ENCODE measurements around the gene HABP2.

Gene HABP2

DNA sequence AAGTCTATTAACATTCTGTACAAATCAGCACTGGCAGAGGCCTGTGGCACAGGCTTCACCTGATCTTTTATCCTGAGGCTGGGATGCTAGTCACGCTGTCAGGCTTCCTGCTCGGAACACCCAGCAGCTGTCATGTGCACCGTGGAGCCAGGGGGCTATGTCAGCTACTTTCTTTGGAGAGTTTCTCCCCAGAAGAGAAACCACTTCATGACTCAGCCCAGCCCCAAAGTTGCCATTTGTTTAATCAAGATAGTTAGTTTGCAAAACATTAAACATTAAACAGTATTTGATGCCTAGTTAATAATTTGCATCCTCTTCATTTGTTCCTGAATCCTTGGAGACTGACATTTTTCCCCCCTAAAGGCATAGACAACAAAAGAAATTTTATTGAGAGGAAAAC is at the start of gene HABP2:
Gene HABP2 (plus strand): TSS at position 353 of the 400 bp plus-strand sequence. CDS start 69 bp downstream, outside the sequence.
- in situ Hi-C loops (cut with MboI; ENCODE audit: low sequenced_read_pairs) = no loop called here

DNA sequence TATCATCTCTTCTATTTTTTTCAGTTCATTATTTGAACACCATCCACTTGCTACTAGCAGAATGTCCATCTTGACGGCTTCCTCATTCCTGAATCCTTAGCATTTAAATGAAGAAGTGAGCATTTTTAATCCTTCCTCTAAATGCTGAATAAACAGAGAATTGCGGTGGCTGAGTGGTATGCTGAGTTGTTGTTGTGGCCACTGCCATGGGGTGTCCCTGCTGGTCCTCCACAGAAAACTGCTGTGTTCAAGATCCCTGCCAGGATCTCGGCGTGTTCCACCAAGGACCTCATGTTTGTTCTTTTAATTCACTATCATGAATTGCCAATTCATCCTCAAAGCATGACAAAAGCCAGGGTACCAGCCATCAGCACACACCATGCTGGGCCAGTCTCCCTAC is 48.9 kb upstream of the HABP2 start:
- in situ Hi-C loops (cut with MboI; ENCODE audit: low sequenced_read_pairs) = no loop called here

DNA sequence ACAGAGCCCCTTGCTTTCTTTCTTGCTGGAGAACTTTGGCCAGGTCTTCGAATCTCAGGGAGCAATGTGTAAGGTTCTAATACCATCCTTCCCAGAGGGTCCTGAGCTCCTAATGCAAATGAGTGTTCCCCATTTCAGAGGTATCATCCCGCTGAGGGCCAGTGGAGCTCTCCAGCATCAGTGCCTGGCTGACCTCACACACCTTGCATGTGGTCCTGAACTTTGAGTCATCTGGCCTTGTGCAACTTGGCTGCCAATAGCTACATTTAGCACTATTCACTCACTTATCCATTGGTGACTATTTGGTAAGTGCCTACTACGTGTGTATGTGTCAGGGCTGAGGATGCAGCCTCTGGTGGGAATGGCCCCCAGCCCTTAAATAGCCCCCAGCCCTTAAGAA is 48.4 kb upstream of the HABP2 start:
- in situ Hi-C loops (cut with MboI; ENCODE audit: low sequenced_read_pairs) = no loop called here

DNA sequence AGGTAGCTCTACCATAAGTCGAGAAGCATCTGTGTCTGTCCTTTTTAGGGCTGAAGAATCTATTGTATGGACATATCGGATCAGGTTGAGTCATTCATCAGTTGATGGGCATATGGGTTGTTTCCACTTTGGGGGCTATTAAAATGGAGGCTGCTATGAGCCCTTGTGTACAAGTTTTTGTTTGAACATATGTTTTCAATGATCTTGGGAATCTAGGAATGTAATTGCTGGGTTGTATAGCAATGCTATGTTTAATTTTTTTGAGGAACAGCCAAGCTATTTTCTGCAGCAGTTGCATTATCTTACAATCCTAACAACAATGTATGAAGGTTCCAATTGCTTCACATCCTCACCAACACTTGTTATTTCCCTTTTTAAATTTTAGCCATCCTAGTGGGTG is 46.4 kb upstream of the HABP2 start:
- in situ Hi-C loops (cut with MboI; ENCODE audit: low sequenced_read_pairs) = no loop called here

DNA sequence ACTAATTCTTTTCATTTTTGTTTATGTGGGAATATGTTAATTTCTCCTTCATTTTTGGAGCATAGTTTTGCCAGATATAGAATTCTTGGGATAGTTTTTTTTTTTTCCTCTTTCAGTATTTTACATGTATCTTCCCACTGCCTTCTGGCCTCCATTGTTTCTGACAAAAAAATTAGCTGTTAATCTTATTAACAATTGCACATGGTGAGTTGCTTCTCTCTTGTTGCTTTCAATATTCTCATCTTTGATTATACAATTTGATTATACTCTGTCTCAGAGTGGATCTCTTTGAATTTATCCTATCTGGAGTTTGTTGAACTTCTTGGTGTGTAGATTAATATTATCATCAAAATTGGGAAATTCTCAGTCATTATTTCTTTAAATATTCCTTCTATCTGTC is 41.4 kb upstream of the HABP2 start:
- in situ Hi-C loops (cut with MboI; ENCODE audit: low sequenced_read_pairs) = no loop called here

DNA sequence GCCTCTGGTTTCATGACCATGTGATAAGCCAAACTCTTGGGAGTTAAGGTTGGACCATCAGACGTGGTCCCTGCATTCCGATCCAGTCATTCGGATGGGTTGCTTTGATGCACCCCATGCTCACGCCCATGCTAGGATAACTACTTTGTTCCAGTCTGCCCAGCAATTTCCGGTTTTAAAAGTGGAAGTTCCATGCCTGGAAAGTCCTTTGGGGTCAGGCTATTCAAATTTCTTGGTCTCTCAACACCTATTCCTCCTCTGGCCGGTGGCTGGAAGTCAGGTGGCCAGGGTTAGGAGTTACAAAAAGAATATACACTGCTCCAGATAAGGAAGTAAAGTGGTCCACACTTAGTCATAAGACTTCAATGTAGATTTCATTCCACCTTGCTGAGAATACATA is 37.7 kb upstream of the HABP2 start:
- in situ Hi-C loops (cut with MboI; ENCODE audit: low sequenced_read_pairs) = no loop called here

DNA sequence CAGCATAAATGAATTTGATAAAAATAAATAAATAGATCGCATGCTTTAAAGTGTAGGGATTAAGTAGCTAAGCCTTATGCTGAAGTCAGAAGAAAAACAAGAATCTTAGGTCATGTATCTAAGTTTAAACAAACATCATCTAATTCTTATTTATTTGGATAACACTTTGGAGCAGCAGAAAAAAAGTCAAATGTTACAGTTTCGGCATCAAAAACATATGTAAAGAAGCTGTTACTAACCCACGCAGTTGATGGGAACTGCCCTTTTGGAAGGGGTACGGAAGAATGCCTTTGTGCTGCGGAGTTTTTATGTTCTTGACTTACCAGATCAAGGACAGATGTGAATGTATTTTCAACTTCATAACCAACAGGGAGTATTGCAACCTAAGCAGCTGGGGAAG is 37.3 kb upstream of the HABP2 start:
- in situ Hi-C loops (cut with MboI; ENCODE audit: low sequenced_read_pairs) = no loop called here

DNA sequence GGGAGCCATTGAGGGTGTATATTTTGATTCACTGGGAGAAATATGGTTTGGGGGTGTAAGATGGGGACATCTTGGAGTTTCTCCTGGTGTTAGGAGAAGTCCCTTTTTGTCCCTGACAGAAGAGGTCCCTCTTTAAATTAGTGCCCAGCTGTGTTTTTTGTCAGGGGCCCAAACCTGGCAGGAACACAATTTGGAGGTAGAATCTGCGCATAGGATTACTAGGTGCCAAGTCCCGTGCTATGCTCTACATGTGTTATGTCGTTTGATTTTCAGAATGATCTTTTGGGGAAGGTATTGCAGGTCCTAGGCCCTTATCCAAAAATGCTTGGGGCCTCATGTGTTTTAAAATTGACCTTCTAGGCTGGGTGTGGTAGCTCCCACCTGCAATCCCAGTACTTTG is 36.8 kb upstream of the HABP2 start:
- in situ Hi-C loops (cut with MboI; ENCODE audit: low sequenced_read_pairs) = no loop called here

DNA sequence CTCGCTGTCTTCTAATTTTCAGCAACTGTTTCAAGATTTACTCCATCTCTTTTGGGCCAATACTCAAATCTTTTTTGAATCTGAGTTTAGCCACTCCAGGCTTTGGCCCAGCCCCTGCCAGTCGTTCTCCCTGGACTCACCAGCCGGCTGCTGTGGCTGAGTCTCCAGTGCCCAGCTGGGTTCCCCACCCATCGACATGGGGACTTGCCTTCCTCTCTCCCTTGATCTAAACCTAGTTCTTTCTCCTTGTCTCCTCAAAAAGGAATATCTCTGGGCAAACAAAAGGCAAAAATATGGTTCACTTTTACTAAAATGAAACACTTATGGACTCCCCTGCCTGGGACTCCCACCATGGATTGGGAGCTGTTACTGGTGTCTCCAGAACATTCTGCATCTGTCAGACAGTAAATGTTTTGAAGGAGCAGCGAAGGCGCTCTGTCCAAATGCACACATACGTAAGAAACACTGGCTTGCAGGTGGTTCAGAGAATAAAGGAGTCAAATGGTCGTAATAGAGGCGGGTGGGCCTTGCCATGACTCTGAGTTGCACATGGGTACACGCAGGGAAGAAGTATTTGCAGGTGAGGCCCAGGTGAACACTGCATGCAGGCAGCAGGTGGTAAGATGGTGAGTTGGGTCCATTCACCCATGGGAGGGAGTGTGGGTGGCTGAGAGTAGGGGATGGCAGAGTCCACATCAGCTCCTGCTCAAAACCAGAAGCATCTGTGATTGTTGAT is 35.5 kb upstream of the HABP2 start:
- in situ Hi-C loops (cut with MboI; ENCODE audit: low sequenced_read_pairs) = no loop called here

DNA sequence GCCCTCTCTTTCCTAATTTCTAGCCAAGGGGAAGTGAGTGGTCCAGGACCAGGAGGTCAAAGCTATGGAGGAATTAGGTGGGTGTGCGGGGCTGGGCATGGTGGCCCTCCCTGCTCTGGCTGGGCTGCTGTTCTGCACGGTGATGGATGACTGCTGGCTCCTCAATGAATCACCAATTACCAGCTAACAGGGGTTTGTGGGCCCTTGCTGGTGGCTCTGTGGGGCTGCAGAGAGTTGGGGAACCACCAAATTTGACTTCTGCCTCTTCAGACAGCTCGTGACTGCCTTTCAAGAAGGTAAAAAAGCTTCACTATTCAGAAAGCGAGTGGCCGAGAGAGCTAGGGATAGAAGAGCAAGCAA is 35.0 kb upstream of the HABP2 start:
- in situ Hi-C loops (cut with MboI; ENCODE audit: low sequenced_read_pairs) = no loop called here

DNA sequence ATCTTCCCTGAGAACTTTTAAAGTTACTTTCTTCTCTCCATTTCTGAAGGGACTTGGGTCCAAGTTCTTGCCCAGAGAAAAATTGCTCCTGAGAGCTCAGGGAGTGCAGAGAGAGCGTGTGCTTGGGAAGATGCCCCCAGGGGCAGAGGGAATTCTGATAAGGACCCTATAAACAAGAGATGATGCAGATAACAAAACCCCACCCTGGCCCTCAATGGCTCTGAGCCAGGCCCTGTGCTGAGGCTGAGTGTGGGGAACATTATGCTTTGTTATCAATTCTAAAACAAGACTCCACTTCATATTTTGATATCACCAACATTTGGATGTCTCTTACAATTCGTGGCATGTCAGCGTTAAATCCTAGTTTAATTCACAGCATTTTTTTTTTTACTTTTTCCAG is 34.4 kb upstream of the HABP2 start:
- in situ Hi-C loops (cut with MboI; ENCODE audit: low sequenced_read_pairs) = no loop called here

DNA sequence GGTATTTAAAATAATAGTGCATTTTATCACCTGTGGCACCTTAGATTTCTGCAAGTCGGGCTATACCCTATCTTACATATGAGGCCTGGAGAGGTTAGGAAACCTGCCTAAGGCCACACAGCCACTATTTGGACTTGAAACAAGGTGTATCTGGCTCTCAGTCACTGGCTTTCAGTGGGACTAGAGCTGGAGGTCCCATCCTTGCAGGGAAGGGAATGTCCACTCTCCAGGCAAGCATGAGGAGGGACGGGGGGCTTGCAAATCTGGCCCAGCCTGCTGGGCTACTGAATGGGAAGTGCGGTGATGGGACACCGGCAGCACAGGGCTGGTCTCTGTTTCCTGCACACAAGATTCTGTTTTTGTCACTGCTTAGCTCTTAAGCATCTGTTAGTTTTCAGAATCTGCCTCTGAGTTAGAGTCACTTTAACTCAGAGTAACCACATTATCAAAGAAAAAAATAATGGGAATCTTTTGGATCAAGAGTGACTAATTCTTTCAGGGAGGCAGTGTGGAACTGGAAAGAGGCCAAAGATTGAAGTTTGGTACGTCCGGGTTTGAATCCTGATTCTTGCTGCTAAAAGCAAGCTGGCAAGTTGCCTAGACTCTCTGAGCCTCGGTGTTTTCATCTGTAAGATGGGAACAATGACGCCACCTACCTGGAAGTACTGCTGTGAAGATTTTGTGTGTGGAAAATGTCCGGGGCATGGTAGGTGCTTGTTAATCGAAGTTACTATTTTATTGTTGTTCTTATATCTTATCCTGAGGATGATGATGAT is 33.8 kb upstream of the HABP2 start:
- in situ Hi-C loops (cut with MboI; ENCODE audit: low sequenced_read_pairs) = no loop called here

DNA sequence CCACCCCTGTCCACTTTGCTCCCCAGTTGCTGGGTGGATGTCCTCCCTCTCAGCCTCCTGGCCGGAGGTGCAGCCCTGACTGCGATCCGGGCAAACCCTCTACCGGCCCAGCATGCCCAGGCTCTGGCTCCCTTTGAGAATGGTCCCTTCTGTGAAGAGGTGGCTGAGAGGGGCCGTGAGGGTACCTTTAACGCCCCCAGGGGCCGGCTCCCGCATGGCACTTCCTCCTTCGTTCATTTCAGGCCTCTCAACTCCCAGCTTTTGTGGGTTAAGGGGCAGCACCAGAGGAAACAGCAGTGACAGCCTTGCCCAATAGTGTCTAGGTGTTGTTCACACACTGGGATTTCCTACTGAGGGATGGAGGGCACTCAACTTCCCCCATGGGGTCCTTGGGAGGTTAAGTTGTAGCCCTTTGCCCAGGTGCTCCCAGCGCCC is 33.2 kb upstream of the HABP2 start:
- in situ Hi-C loops (cut with MboI; ENCODE audit: low sequenced_read_pairs) = no loop called here

DNA sequence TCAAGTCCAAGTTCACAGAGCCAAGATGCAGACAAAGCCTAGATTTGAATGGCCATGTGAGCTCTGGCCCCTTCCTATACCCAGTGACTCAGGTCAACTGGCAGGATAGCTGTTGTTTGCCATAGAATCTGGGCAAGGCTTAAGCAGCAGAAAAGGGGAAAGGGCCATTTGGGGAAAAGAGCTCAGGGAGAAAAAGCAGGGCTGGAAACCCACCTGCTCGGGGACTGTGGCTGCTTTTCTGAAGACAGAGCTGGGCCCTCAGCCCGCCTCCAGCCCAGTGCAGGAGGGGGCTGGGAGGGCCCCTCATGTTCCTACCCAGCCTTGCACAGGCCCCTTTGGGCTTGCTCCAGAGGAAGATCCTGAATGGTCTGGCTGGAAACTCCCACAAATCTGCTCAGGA is 32.6 kb upstream of the HABP2 start:
- in situ Hi-C loops (cut with MboI; ENCODE audit: low sequenced_read_pairs) = no loop called here

DNA sequence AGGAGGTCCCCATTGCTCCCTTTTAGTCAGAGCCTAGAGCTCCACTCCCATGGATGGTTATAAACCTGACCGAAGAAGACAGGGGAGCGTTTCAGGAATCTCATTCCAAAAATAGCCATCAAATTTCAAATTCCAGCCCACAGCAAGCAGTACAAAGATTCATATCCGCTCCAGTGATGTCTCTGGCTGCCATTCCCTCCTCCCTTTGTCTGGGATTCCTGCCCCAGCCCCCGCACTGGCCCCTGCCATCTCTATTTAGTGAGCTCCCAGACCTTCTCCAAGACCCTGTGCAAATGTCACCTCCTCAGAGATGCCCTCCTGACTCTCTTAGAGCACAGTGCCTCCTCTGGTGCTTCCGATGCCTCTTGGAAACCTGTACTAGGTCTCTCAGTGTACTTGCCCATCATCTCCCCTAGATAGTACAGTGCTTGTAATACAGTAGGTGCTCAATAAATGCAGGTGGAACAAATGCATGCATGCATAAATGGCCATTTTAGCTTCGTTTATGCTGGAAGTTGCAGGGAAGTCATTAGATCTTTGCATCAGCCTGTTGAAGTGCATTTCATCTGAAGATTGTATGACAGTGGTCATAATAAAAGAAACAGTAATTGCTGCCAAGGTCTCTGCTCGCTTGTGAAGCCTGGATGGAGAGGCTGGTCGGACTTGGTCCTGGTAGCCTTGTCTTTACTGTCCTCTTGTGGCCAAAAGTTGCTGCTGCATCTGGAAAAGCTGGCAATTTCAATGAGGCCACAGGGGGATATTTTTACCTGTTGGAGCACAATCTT is 32.0 kb upstream of the HABP2 start:
- in situ Hi-C loops (cut with MboI; ENCODE audit: low sequenced_read_pairs) = no loop called here

DNA sequence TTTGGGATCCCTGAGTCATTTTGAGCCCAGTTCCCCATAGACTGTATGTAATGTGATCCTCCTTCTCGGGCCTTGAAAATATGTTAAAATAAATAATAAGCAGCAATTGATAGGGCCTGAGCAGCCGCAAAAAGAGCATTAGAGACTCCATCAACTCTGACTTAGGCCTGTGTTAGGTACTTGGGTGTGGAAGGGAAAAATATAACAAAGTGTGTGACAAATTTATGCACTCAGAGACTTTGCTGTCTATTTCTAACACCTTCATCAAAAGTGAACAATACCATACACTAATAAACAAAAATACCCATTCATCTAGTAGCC is 31.4 kb upstream of the HABP2 start:
- in situ Hi-C loops (cut with MboI; ENCODE audit: low sequenced_read_pairs) = no loop called here

DNA sequence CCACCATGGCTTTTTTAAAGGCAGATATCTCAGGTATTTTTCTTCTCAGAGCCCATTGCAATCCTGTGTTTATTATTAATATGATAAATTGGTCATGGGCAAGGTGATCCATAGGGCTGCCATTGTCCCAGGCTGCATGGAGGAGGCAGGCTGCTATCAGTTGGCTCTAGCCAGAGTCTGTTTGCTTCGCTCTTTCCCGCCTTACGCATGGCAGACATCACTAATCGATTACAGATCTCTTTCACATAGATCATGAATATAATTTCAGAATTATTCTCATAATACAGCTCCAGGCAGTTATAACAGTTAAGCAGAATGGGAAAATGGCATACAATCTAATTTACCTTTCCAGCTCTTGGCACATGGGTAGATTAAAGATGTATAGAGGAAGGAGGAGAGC is 30.4 kb upstream of the HABP2 start:
- in situ Hi-C loops (cut with MboI; ENCODE audit: low sequenced_read_pairs) = no loop called here

DNA sequence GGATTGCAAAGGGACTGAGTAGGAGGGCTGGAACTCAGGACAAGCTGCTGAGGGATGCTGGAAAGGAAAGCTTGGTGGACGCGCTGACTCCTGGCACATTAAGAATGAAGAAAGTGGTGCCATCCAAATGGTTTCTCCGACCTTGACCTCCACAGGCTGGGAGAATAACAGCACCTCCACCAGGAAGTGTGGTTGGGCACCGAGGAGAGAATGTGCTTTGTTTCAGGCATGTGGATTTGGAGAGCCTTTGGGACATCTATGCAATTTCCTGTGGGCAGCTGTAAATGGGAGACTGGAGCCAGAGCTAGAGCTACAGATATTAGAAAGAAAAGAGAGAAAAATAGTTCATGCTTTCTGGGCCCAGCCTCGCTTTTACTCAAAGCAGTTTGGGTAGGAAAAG is 29.8 kb upstream of the HABP2 start:
- in situ Hi-C loops (cut with MboI; ENCODE audit: low sequenced_read_pairs) = no loop called here

DNA sequence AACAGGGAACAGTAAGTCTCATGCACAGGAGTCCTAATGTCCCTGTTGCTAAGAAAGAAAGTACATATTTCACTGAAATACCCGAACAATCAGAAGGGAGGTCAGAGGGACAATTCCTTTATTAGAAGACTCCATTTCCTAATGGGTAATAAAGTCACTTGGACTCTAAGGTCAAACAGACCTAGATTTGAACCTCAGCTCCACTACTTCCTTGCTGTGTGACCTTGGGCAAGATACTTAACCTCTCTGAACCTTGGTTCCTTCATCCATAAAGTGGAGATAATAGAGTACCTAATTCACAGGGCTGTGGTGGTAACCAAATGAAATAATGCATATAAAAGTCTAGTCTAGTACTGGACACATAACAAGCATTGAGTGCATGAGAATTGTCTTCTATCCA is 29.2 kb upstream of the HABP2 start:
- in situ Hi-C loops (cut with MboI; ENCODE audit: low sequenced_read_pairs) = no loop called here

DNA sequence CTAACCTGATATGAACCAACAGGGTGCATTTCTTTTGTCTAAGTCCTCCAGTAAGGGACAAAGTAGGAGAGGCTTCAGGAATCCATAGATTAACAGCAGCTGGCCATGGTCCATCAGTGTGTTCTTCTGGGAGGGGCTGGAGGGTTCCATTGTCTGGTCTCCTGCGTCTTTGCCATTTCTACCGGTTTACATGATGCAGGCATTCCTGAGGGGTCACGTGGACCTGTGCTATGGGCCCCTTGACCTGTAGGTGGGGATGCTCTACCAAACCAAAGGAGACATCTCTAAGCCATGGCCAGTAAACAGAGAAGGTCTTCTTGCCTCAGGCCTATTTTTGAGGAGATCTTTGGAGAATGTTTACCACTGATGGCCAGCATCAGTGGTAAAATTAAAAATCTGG is 28.7 kb upstream of the HABP2 start:
- in situ Hi-C loops (cut with MboI; ENCODE audit: low sequenced_read_pairs) = no loop called here

DNA sequence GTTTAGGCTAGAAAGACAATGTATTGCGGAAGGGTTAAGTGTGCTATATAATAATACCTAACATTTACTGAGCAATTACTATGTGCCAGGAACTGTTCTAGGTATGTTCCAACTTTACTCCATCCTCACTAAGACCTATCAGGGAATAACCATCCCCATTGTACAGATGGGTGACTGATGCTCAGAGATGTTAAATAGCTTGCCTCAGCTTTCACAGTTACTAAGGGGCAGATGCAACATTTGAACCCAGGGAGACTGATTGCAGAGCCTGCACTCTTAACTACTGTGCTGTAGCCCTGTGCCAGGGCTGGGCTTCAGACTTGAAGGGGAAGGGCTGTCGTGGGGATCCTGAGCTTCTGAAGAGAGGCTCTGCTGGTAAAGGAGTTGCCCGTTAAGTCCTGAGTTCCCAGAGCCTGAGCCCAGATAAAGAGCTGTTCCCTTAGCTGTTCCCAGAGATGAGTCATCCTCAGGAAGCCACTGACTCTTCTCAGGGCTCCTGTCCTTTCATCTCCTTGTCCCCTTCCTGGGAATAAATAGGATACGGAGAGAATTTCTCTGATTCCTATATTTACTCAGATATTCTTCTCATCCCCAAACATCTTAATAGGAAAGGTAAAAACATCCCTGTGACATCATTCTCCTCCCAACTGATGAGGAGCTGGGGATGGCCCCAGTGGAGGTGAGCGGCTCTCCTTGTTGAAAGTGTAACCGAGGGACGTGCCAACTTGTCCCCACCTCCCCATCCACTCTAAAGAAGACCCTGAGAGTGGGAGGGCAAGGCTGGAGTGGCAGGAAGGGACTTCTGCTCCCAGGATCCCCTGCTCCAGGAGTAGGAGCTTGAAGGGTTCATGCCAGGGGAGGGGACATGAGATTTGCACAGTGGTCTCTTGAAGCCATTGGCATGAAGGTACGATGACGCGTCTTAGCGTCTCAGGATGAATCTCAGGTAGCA is 28.0 kb upstream of the HABP2 start:
- in situ Hi-C loops (cut with MboI; ENCODE audit: low sequenced_read_pairs) = no loop called here
